ENCODE measurements around the gene SHF.

DNA sequence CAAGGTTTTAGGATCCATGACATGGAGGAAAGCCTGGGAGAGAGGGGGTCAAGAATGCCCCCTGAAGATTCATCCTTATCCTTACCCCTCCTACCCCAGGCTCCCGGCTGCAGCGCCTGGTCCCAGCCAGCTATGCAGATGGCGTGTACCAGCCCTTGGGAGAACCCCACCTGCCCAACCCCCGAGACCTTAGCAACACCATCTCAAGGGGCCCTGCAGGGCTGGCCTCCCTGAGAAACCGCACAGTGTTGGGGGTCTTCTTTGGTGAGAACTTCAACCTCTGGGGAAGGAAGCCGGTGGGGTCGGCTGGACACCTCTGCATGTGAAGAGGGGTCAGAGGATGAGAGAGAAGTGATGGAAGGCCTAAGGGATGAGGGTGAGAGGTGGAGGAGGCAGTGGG, 53.7 kb downstream of the SHF start:
- no peak for TF ChIP-seq EZH2 (IDR thresholded peaks at IDR 0.05; ENCODE audit: borderline replicate concordance, low read length)
- no peak for TF ChIP-seq CTCF (conservative IDR thresholded peaks at IDR 0.05 in 1 of 2, IDR thresholded peaks at IDR 0.05 in 1 of 2; ENCODE audit: extremely low read depth in 1 of 2, insufficient read depth in 1 of 2, low read depth in 1 of 2, low read length in 2 of 2)
